Measurements from ENCODE around the gene MCF2L2.
A peak's percentile ranks its signal among the peaks of the same experiment; 100 is the strongest.

MCF2L2 gene

DNA sequence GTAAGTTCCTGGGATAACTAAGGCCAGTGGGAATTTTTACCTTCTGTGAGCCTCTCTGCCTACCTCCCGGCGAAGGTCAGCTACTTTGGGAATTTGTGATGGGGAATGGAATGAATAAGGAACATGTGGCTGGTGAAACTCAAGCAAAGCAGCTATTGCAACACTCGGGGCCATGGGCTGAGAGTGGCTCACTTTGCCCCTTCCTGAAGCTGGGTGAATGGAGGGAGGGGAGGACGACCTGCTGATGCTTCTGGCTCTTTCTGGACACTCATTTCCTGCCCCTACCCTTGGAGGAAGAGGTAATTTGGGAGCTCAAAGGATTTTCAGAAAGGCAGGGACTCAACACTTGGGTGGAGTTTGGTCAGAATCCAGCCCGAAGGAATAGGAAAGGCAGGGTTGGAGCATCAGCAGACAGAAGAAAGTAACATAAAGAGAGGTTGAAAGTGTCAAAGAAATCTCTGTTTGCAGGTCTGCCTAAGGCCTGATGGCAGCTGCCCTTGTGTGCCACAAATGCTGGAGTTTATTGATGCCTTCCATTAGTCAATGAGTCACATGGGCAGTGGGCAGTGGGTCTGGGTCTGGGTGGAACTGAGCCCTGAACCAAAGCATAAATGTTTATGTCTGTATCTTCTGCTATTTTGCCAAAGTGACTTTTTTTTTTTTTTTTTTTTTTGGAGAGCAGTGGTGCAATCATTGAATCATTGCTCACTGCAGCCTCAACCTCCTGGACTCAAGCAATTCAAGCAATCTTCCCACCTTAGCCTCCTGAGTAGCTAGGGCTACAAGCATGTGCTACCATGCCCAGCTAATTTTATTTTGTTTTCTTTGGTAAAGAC is 278.3 kb downstream of the MCF2L2 start:
- peak; percentile 10 for DNase-seq (ENCODE audit: low read depth)
- TF ChIP-seq, protein P1, sequence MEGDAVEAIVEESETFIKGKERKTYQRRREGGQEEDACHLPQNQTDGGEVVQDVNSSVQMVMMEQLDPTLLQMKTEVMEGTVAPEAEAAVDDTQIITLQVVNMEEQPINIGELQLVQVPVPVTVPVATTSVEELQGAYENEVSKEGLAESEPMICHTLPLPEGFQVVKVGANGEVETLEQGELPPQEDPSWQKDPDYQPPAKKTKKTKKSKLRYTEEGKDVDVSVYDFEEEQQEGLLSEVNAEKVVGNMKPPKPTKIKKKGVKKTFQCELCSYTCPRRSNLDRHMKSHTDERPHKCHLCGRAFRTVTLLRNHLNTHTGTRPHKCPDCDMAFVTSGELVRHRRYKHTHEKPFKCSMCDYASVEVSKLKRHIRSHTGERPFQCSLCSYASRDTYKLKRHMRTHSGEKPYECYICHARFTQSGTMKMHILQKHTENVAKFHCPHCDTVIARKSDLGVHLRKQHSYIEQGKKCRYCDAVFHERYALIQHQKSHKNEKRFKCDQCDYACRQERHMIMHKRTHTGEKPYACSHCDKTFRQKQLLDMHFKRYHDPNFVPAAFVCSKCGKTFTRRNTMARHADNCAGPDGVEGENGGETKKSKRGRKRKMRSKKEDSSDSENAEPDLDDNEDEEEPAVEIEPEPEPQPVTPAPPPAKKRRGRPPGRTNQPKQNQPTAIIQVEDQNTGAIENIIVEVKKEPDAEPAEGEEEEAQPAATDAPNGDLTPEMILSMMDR (conservative IDR thresholded peaks at IDR 0.05; ENCODE audit: control insufficient read depth, insufficient read depth, low read depth, low read length): no peak
- H3K4me3 ChIP-seq (ENCODE audit: control insufficient read depth, low read depth, low read length): no peak overlapping the region

DNA sequence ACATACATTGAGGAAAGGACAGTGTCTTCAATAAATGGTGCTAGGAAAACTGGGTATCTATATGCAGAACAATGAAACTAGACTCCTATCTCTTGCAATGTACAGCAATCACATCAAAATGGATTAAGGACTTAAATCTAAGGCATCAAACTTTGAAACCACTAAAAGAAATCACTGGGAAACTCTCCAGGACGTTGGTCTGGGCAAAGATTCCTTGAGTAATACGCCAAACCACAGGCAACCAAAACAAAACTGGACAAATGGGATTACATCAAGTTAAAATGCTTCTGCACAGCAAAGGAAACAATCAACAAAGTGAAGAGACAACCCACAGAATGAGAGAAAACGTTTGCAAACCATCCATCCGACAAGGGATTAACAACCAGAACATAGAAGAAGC is 280.4 kb downstream of the MCF2L2 start:
- no peak overlapping the region for H3K4me3 ChIP-seq (ENCODE audit: control insufficient read depth, low read depth, low read length)
- TF ChIP-seq, protein P1 (conservative IDR thresholded peaks at IDR 0.05; ENCODE audit: control insufficient read depth, insufficient read depth, low read depth, low read length): no peak
- DNase-seq (ENCODE audit: low read depth): peak; percentile 74

DNA sequence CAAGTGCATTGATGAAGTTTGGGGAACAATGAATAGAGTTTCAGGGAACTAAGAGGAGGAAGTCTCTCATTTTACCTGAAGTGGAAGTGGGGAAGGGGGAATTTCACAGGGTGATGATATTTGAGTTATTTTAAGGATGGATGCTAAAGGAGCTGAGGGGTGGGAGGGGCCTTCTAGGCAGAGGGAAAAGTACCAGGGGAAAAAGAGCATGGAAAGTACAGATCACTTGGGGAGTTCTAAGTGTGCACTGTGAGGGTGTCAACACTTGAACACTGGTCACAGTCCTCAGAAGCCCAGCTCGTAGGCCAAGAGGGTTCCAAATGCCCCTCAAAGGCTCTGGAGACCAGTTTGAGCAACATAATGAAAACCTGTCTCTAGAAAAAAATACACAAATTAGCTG is 284.1 kb downstream of the MCF2L2 start:
- TF ChIP-seq, protein P1 (conservative IDR thresholded peaks at IDR 0.05; ENCODE audit: control insufficient read depth, insufficient read depth, low read depth, low read length): no peak
- no peak for DNase-seq (ENCODE audit: low read depth)
- no peak overlapping the region for H3K4me3 ChIP-seq (ENCODE audit: control insufficient read depth, low read depth, low read length)

GRCh38 chr3:183142199-183142598 is 286.2 kb downstream of the MCF2L2 start:
- H3K4me3 ChIP-seq (ENCODE audit: control insufficient read depth, low read depth, low read length): no peak overlapping the region

DNA sequence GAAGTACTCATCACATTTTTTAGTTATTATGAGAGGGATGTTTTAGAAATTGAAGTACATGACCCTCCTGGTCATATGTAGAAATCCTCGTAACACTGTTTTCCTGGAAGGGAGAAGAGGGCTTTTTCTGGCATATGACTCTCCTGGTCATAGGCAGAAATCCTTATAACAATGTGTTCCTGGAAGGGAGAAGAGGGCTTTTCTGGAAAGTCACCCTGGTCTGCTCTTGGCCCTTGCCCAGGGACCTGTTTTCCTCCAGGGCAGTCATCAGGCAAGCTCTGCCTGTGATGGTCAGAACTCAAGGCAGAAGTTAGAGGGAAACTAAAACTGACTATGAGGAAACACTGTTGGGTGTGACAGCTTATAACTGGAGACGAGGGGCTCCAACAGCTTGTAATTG is 293.6 kb downstream of the MCF2L2 start:
- TF ChIP-seq, protein P1 (conservative IDR thresholded peaks at IDR 0.05; ENCODE audit: control insufficient read depth, insufficient read depth, low read depth, low read length): no peak
- DNase-seq (ENCODE audit: low read depth): no peak
- no peak overlapping the region for H3K4me3 ChIP-seq (ENCODE audit: control insufficient read depth, low read depth, low read length)

More at GRCh38 chr3:183142199-183142598, 286.2 kb downstream of the MCF2L2 start:
- no peak for DNase-seq (ENCODE audit: low read depth)
- TF ChIP-seq, protein P1 (conservative IDR thresholded peaks at IDR 0.05; ENCODE audit: control insufficient read depth, insufficient read depth, low read depth, low read length): no peak

DNA sequence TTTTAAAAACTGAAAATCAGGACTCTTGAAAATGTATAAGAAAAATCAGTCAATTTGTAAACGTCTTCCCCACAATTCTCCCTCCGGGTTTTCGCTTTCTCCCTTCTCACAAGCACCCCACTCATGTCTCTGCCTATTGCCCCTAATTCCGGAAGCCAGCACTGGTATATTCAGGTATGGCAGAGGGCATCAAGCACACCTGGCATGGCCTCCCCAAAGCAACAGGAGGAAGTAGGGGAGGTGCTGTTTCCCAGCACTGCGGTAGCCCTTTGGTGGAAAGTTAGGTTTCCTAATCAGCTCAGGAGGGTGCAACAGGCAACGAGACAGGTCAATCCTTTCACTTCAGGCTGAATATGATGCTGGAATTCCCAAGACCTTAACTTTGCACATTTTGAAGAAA is 296.0 kb downstream of the MCF2L2 start:
- TF ChIP-seq, protein P1 (conservative IDR thresholded peaks at IDR 0.05; ENCODE audit: control insufficient read depth, insufficient read depth, low read depth, low read length): no peak
- no peak for DNase-seq (ENCODE audit: low read depth)
- H3K4me3 ChIP-seq (ENCODE audit: control insufficient read depth, low read depth, low read length): no peak overlapping the region

Data from fibroblast of mammary gland (primary cell).